ENCODE results near the gene HNRNPH3.

The HNRNPH3 gene

GRCh38 chr10:68385740-68386139 lies 53.9 kb downstream of the HNRNPH3 start:
- DNase-seq (ENCODE audit: low read depth in 2 of 2) = no peak

All from fibroblast of skin of left quadriceps (primary cell).